Endodermal cell (in vitro differentiated cells): ENCODE measurements around the gene NPIPB8. TPM values are rescaled to one million over a fixed set of nuclear protein-coding genes. Genes with fewer than 3 reads are reported as not detected.
"Not testable (repeated sequence)": the region's sequence is repeated elsewhere in the genome, so short reads cannot be mapped to it uniquely, and the experiment has no call there.

Experiments used
- DNase-seq: peaks from one replicate; pipeline ENCODE4 v3.0.0-alpha.2; 2017
- H3K27ac ChIP-seq: 2 replicates; pipeline ENCODE4 v1.5.1; 2013; ENCODE audit warnings: mild to moderate bottlenecking, low read depth, low read length, moderate library complexity
- H3K27me3 ChIP-seq: 2 replicates; pipeline ENCODE4 v1.6.1; 2013; ENCODE audit warnings: mild to moderate bottlenecking, low read length, moderate library complexity; ENCODE audit not compliant: insufficient read depth, control insufficient read depth, poor library complexity, severe bottlenecking
- H3K36me3 ChIP-seq: 2 replicates; pipeline ENCODE4 v1.7.0; 2013; ENCODE audit warnings: mild to moderate bottlenecking, low read length, moderate library complexity; ENCODE audit not compliant: control insufficient read depth, insufficient read depth
- H3K4me1 ChIP-seq: one replicate; pipeline ENCODE4 v1.7.0; 2013; ENCODE audit warnings: low read length; ENCODE audit not compliant: control insufficient read depth, insufficient read depth
- H3K4me3 ChIP-seq: 2 replicates; pipeline ENCODE4 v1.5.1; 2013; ENCODE audit warnings: mild to moderate bottlenecking, low read length, moderate library complexity
- H3K9ac ChIP-seq: 2 replicates; pipeline ENCODE4 v1.6.1; 2013; ENCODE audit warnings: mild to moderate bottlenecking, low read length, moderate library complexity; ENCODE audit not compliant: poor library complexity, severe bottlenecking; ENCODE audit errors: extremely low read depth
- H3K9me3 ChIP-seq: 2 replicates; pipeline ENCODE4 v1.6.1; 2013; ENCODE audit warnings: mild to moderate bottlenecking, low read length, moderate library complexity; ENCODE audit not compliant: control insufficient read depth
- H3K27ac Mint-ChIP-seq: 2 replicates; pipeline ENCODE4 v1.8.0; 2020; ENCODE audit warnings: mixed read lengths
- H3K27me3 Mint-ChIP-seq: 2 replicates; pipeline ENCODE4 v1.8.0; 2021; ENCODE audit warnings: mild to moderate bottlenecking, mixed read lengths; ENCODE audit not compliant: insufficient read depth
- H3K36me3 Mint-ChIP-seq: 2 replicates; pipeline ENCODE4 v1.8.0; 2020; ENCODE audit warnings: low read depth, mixed read lengths
- H3K4me1 Mint-ChIP-seq: 2 replicates; pipeline ENCODE4 v1.8.0; 2020; ENCODE audit warnings: mixed read lengths
- H3K4me3 Mint-ChIP-seq: 2 replicates; pipeline ENCODE4 v1.8.0; 2020; ENCODE audit warnings: mild to moderate bottlenecking, moderate library complexity, mixed read lengths
- H3K9me3 Mint-ChIP-seq: 2 replicates; pipeline ENCODE4 v1.8.0; 2020; ENCODE audit warnings: mild to moderate bottlenecking, mixed read lengths
- CTCF ChIP-seq: fragments of 200-600 bp; sonication (generic); conservative IDR thresholded peaks from 2 replicates; pipeline ENCODE4 v1.5.0; 2021; ENCODE audit warnings: antibody characterized with exemption, mild to moderate bottlenecking
- WGBS, 2 experiments: methylation state at CpG; one replicate each; pipeline versions ENCODE4 v1.1.5 to v1.1.7; 2013; ENCODE audit warnings: missing lambda C conversion rate in 2 of 2, mixed read lengths in 1 of 2; ENCODE audit not compliant: insufficient coverage in 1 of 2, insufficient read length in 1 of 2; 5-methylcytosine and 5-hydroxymethylcytosine counted together
- total RNA-seq, 2 donors: library from RNA; stranded (reverse); fragmentation: NEBNext Ultra II Directional in 1 of 2; extraction: Animal tissue kit (Norgen Biotek cat#: 25700) in 1 of 2; gene quantifications; 2 replicates in 1 of 2; 3 replicates in 1 of 2; pipeline ENCODE4 v1.2.1, GENCODE V29; 2021

Gene NPIPB8
- total RNA-seq, 2 donors from 2014 or later: 0.35 TPM; not detected in 1

- Mint-ChIP-seq H3K9me3 (no peaks in the 10 kb centered on the region), H3K4me3 (no peak overlapping the region), H3K27me3 (peaks cover 2% of the 10 kb centered on the region), H3K27ac (no peak overlapping the region), H3K36me3 (no peaks in the 10 kb centered on the region), H3K4me1 (no peaks in the 10 kb centered on the region)
- 80 to 95% methylated on average over 1 to 6 of the region's 8 CpGs for WGBS, 2 experiments
- no peak for TF ChIP-seq CTCF
- Histone ChIP-seq H3K9me3 (no peaks in the 10 kb centered on the region), H3K27ac (no peak overlapping the region), H3K9ac (no peak overlapping the region), H3K4me3 (no peak overlapping the region), H3K4me1 (no peaks in the 10 kb centered on the region), H3K27me3 (no peaks in the 10 kb centered on the region), H3K36me3 (no peaks in the 10 kb centered on the region)
- no peak for DNase-seq
Measured at GRCh38 chr16:28604186-28604565, 33.7 kb upstream of the NPIPB8 start.

GRCh38 chr16:28606291-28607115 is 31.4 kb upstream of the NPIPB8 start:
- no peaks in the 10 kb centered on the region for H3K36me3 Mint-ChIP-seq
- no peaks in the 10 kb centered on the region for H3K9me3 ChIP-seq
- no peak overlapping the region for H3K4me3 ChIP-seq
- H3K9me3 Mint-ChIP-seq: no peaks in the 10 kb centered on the region
- H3K27me3 ChIP-seq: no peaks in the 10 kb centered on the region
- no peak overlapping the region for H3K27ac Mint-ChIP-seq
- no peak overlapping the region for H3K27ac ChIP-seq
- H3K4me1 ChIP-seq: no peaks in the 10 kb centered on the region
- no peaks in the 10 kb centered on the region for H3K4me1 Mint-ChIP-seq
- no peak overlapping the region for H3K4me3 Mint-ChIP-seq
- DNase-seq: peak; percentile 27
- no peaks in the 10 kb centered on the region for H3K36me3 ChIP-seq
- H3K27me3 Mint-ChIP-seq: no peaks in the 10 kb centered on the region
- no peak overlapping the region for H3K9ac ChIP-seq
- no peak for TF ChIP-seq CTCF
- WGBS, 2 experiments: 83 to 85% methylated on average over 4 to 14 of the region's 16 CpGs

- Histone ChIP-seq H3K36me3 (no peaks in the 10 kb centered on the region), H3K27ac (no peak overlapping the region), H3K4me1 (no peaks in the 10 kb centered on the region), H3K9ac (no peak overlapping the region), H3K27me3 (no peaks in the 10 kb centered on the region), H3K9me3 (no peaks in the 10 kb centered on the region), H3K4me3 (no peak overlapping the region)
- no peak for TF ChIP-seq CTCF
- no peaks in the 10 kb centered on the region for H3K27me3 Mint-ChIP-seq
- H3K9me3 Mint-ChIP-seq: no peaks in the 10 kb centered on the region
- DNase-seq: peak; percentile 20
- no peak overlapping the region for H3K4me3 Mint-ChIP-seq
- H3K27ac Mint-ChIP-seq: no peak overlapping the region
- no peaks in the 10 kb centered on the region for H3K36me3 Mint-ChIP-seq
- 89 to 93% methylated on average over 5 to 9 of the region's 9 CpGs for WGBS, 2 experiments
- H3K4me1 Mint-ChIP-seq: no peaks in the 10 kb centered on the region
Measured at GRCh38 chr16:28607116-28607623, 30.7 kb upstream of the NPIPB8 start.

- H3K4me3 Mint-ChIP-seq, H3K27me3 Mint-ChIP-seq, H3K27ac Mint-ChIP-seq, H3K4me1 ChIP-seq, H3K36me3 Mint-ChIP-seq, H3K9ac ChIP-seq, H3K9me3 ChIP-seq, H3K4me1 Mint-ChIP-seq, H3K27ac ChIP-seq, H3K9me3 Mint-ChIP-seq, H3K27me3 ChIP-seq, DNase-seq, H3K36me3 ChIP-seq, H3K4me3 ChIP-seq: not testable (repeated sequence)
- 95 to 100% methylated on average over 4 to 9 of the region's 10 CpGs for WGBS, 2 experiments
Measured at GRCh38 chr16:28607681-28608495, 30.0 kb upstream of the NPIPB8 start.

- not testable (repeated sequence) for H3K9me3 ChIP-seq, H3K27me3 Mint-ChIP-seq, H3K4me3 Mint-ChIP-seq
Measured at GRCh38 chr16:28608496-28608808, 29.4 kb upstream of the NPIPB8 start.

More at GRCh38 chr16:28608496-28608808, 29.4 kb upstream of the NPIPB8 start:
- H3K4me1 Mint-ChIP-seq, H3K27me3 ChIP-seq, H3K27ac Mint-ChIP-seq, H3K36me3 ChIP-seq, H3K27ac ChIP-seq, H3K9ac ChIP-seq, H3K36me3 Mint-ChIP-seq, H3K4me1 ChIP-seq, H3K9me3 Mint-ChIP-seq, H3K4me3 ChIP-seq: not testable (repeated sequence)
- WGBS, 2 experiments: 92% methylated on average over 2 of the region's 7 CpGs; no CpG with 5 or more reads in 1 of the 2 experiments
- peak; percentile 34 for DNase-seq
